ENCODE measurements around the gene SMPD3.

GRCh38 chr16:68468842-68469241, 20.5 kb upstream of the SMPD3 start:
- TF ChIP-seq CTCF (conservative IDR thresholded peaks at IDR 0.05; ENCODE audit: low read depth, low read length) (no peak), RCOR1 (IDR thresholded peaks at IDR 0.05; ENCODE audit: insufficient replicate concordance, low read length) (no peak), RFX5 (IDR thresholded peaks at IDR 0.05; ENCODE audit: low read depth, low read length) (no peak), CEBPB (IDR thresholded peaks at IDR 0.05; ENCODE audit: low read depth, low read length) (no peak), FOS (IDR thresholded peaks at IDR 0.05; ENCODE audit: low read depth, low read length) (no peak), MAZ (IDR thresholded peaks at IDR 0.05; ENCODE audit: borderline replicate concordance, low read depth, low read length) (no peak), POLR2A (IDR thresholded peaks at IDR 0.05; ENCODE audit: low read depth, low read length) (no peak), RAD21 (IDR thresholded peaks at IDR 0.05; ENCODE audit: low read length) (no peak), NFE2L2 (IDR thresholded peaks at IDR 0.05; ENCODE audit: low read depth, low read length) (no peak), MAFK (IDR thresholded peaks at IDR 0.05; ENCODE audit: low read depth, low read length) (no peak)

All from IMR-90 (cell line).